Central memory CD8-positive, alpha-beta T cell (primary cell): ENCODE measurements around the gene TMEM45B.

Experiments
- ATAC-seq: fragments of 150-1000 bp; cut with Tn5 transposase; replicated peaks from 2 replicates; pipeline ENCODE4 v1.10.0; 2022; ENCODE audit warnings: mild to moderate bottlenecking, moderate FRiP score, moderate number of reproducible peaks; ENCODE audit not compliant: poor library complexity, severe bottlenecking; ENCODE audit errors: extremely low read depth
- DNase-seq, 2 donors: peaks; one replicate each; pipeline ENCODE4 v3.0.0; 2021; ENCODE audit warnings: low spot score in 2 of 2
- H3K27ac Mint-ChIP-seq: one replicate; pipeline ENCODE4 v1.8.0; 2022; ENCODE audit warnings: low read depth, mild to moderate bottlenecking, moderate library complexity, mixed read lengths
- H3K27me3 Mint-ChIP-seq: one replicate; pipeline ENCODE4 v1.8.0; 2022; ENCODE audit warnings: mixed read lengths
- H3K36me3 Mint-ChIP-seq: one replicate; pipeline ENCODE4 v1.8.0; 2022; ENCODE audit warnings: mild to moderate bottlenecking, moderate library complexity, mixed read lengths; ENCODE audit not compliant: insufficient read depth
- H3K4me1 Mint-ChIP-seq: one replicate; pipeline ENCODE4 v1.8.0; 2022; ENCODE audit warnings: mixed read lengths
- H3K4me3 Mint-ChIP-seq: one replicate; pipeline ENCODE4 v1.8.0; 2022; ENCODE audit warnings: mild to moderate bottlenecking, moderate library complexity, mixed read lengths
- H3K9me3 Mint-ChIP-seq: one replicate; pipeline ENCODE4 v1.8.0; 2022; ENCODE audit warnings: mixed read lengths

The TMEM45B gene

GRCh38 chr11:129905402-129905801, 89.8 kb downstream of the TMEM45B start:
- Mint-ChIP-seq H3K4me1 (no peaks in the 10 kb centered on the region), H3K27me3 (no peaks in the 10 kb centered on the region), H3K27ac (no peak overlapping the region), H3K9me3 (no peaks in the 10 kb centered on the region), H3K36me3 (peaks cover 20% of the 10 kb centered on the region), H3K4me3 (no peak overlapping the region)
- no peak for ATAC-seq
- DNase-seq: no peak
